Hepatocyte (in vitro differentiated cells): ENCODE results near the gene IFT122. TPM values are rescaled to one million over a fixed set of nuclear protein-coding genes. Genes with fewer than 3 reads are reported as not detected.
"Not testable (repeated sequence)": the region's sequence is repeated elsewhere in the genome, so short reads cannot be mapped to it uniquely, and the experiment has no call there.

Experiments
- DNase-seq: peaks from one replicate; pipeline ENCODE4 v3.0.0-alpha.2; 2016; ENCODE audit warnings: low spot score
- H2AFZ ChIP-seq: fragments of 200-600 bp; sonication (generic); 2 replicates; pipeline ENCODE4 v1.6.0; 2016; ENCODE audit warnings: antibody characterized with exemption, mild to moderate bottlenecking
- H3K27ac ChIP-seq: fragments of 200-600 bp; sonication (generic); 2 replicates; pipeline ENCODE4 v1.5.1; 2016; ENCODE audit warnings: mild to moderate bottlenecking
- H3K27me3 ChIP-seq: fragments of 200-600 bp; sonication (generic); 2 replicates; pipeline ENCODE4 v1.6.1; 2016
- H3K36me3 ChIP-seq: fragments of 200-600 bp; sonication (generic); replicated peaks from 2 replicates; pipeline ENCODE4 v1.5.1; 2016; ENCODE audit warnings: low read depth; ENCODE audit not compliant: insufficient read depth
- H3K4me1 ChIP-seq: fragments of 200-600 bp; sonication (generic); 2 replicates; pipeline ENCODE4 v1.5.1; 2016; ENCODE audit warnings: mild to moderate bottlenecking, moderate library complexity; ENCODE audit not compliant: insufficient read depth
- H3K4me2 ChIP-seq: fragments of 200-600 bp; sonication (generic); 2 replicates; pipeline ENCODE4 v1.6.0; 2016
- H3K4me3 ChIP-seq: fragments of 200-600 bp; sonication (generic); 2 replicates; pipeline ENCODE4 v1.5.1; 2016; ENCODE audit warnings: mild to moderate bottlenecking
- H3K79me2 ChIP-seq: fragments of 200-600 bp; sonication (generic); 2 replicates; pipeline ENCODE4 v1.6.0; 2017; ENCODE audit warnings: mild to moderate bottlenecking
- H3K9me2 ChIP-seq: fragments of 200-600 bp; sonication (generic); replicated peaks from 2 replicates; pipeline ENCODE4 v1.6.0; 2017; ENCODE audit warnings: mild to moderate bottlenecking; ENCODE audit not compliant: insufficient read depth
- H3K9me3 ChIP-seq: fragments of 200-600 bp; sonication (generic); 2 replicates; pipeline ENCODE4 v1.5.1; 2016; ENCODE audit warnings: low read depth, mild to moderate bottlenecking
- H4K20me1 ChIP-seq: fragments of 200-600 bp; sonication (generic); 2 replicates; pipeline ENCODE4 v1.6.0; 2016; ENCODE audit warnings: mild to moderate bottlenecking; ENCODE audit not compliant: insufficient read depth, poor library complexity, severe bottlenecking
- CTCF ChIP-seq: fragments of 200-600 bp; sonication (generic); IDR thresholded peaks from 2 replicates; pipeline ENCODE4 v1.5.1; 2016; ENCODE audit warnings: antibody characterized with exemption, mild to moderate bottlenecking; ENCODE audit not compliant: poor library complexity
- EZH2 ChIP-seq: fragments of 200-600 bp; sonication (generic); IDR thresholded peaks from 2 replicates; pipeline ENCODE4 v1.6.1; 2016; ENCODE audit warnings: antibody characterized with exemption, mild to moderate bottlenecking, borderline replicate concordance
- EZH2phosphoT487 ChIP-seq: fragments of 200-600 bp; sonication (generic); IDR thresholded peaks from one replicate; pipeline ENCODE4 v1.6.1; 2018; ENCODE audit warnings: antibody characterized with exemption, mild to moderate bottlenecking, low read depth, moderate library complexity; ENCODE audit not compliant: unreplicated experiment, severe bottlenecking
- WGBS: methylation state at CpG from one replicate; pipeline ENCODE4 v1.1.6; 2016; ENCODE audit warnings: low lambda C conversion rate; ENCODE audit errors: missing lambda C conversion rate; 5-methylcytosine and 5-hydroxymethylcytosine counted together
- polyA plus RNA-seq: library from polyadenylated mRNA; unstranded; fragments of >200 nt; fragmentation: Nextera tagmentation; extraction: Ambion mirVana; gene quantifications from 2 replicates; pipeline ENCODE4 v1.2.1, GENCODE V29; 2016
- total RNA-seq: library from RNA; depleted of rRNA; stranded (reverse); fragments of >200 nt; gene quantifications from 2 replicates; pipeline ENCODE4 v1.2.3, GENCODE V29; 2014

Gene IFT122
- total and polyA plus RNA-seq, 2 experiments from 2014 or later = 11.4 to 14.6 TPM

GRCh38 chr3:129482721-129483120 is 42.7 kb downstream of the IFT122 start:
- Histone ChIP-seq H3K9me3 (no peaks in the 10 kb centered on the region), H3K9me2 (no peaks in the 10 kb centered on the region), H3K27me3 (no peaks in the 10 kb centered on the region), H3K36me3 (no peaks in the 10 kb centered on the region), H3K27ac (no peak overlapping the region), H3K4me1 (peaks cover 3% of the 10 kb centered on the region), H3K4me3 (no peak overlapping the region), H4K20me1 (no peaks in the 10 kb centered on the region), H3K4me2 (no peak overlapping the region), H3K79me2 (no peaks in the 10 kb centered on the region), H2AFZ (no peak overlapping the region)
- TF ChIP-seq CTCF = no peak
- no peak for TF ChIP-seq EZH2phosphoT487
- TF ChIP-seq EZH2 = no peak
- no peak for DNase-seq
- 71% methylated on average over 1 of the region's 1 CpG for WGBS

- Histone ChIP-seq H3K27me3 (no peaks in the 10 kb centered on the region), H3K4me2 (no peak overlapping the region), H4K20me1 (no peaks in the 10 kb centered on the region), H3K79me2 (no peaks in the 10 kb centered on the region), H3K9me3 (no peaks in the 10 kb centered on the region), H3K4me3 (no peak overlapping the region), H2AFZ (no peak overlapping the region), H3K36me3 (no peaks in the 10 kb centered on the region), H3K9me2 (no peaks in the 10 kb centered on the region), H3K4me1 (peaks cover 3% of the 10 kb centered on the region), H3K27ac (no peak overlapping the region)
- no peak for DNase-seq
- WGBS = 88% methylated on average over 8 of the region's 8 CpGs
- no peak for TF ChIP-seq EZH2phosphoT487
- no peak for TF ChIP-seq CTCF
- TF ChIP-seq EZH2 = no peak
Measured at GRCh38 chr3:129483870-129484269, 43.8 kb downstream of the IFT122 start.

- not testable (repeated sequence) for H3K9me3 ChIP-seq, H3K4me3 ChIP-seq, H3K27me3 ChIP-seq, DNase-seq, H2AFZ ChIP-seq, H3K27ac ChIP-seq, H3K36me3 ChIP-seq, H3K9me2 ChIP-seq, H4K20me1 ChIP-seq, H3K79me2 ChIP-seq, H3K4me2 ChIP-seq, H3K4me1 ChIP-seq
- 96% methylated on average over 6 of the region's 6 CpGs for WGBS
Measured at GRCh38 chr3:129485146-129485545, 45.1 kb downstream of the IFT122 start.

GRCh38 chr3:129485721-129486663 is 46.0 kb downstream of the IFT122 start:
- peak overlapping the region; percentile 71 for H3K27ac ChIP-seq
- no peaks in the 10 kb centered on the region for H3K27me3 ChIP-seq
- H3K79me2 ChIP-seq = no peaks in the 10 kb centered on the region
- H3K4me3 ChIP-seq = no peak overlapping the region
- no peaks in the 10 kb centered on the region for H3K9me2 ChIP-seq
- TF ChIP-seq EZH2phosphoT487 = no peak
- TF ChIP-seq CTCF = no peak
- TF ChIP-seq EZH2 = no peak
- H3K4me1 ChIP-seq = peaks cover 2% of the 10 kb centered on the region
- no peak overlapping the region for H3K4me2 ChIP-seq
- 69% methylated on average over 11 of the region's 11 CpGs for WGBS
- H3K36me3 ChIP-seq = no peaks in the 10 kb centered on the region
- no peak for DNase-seq
- no peaks in the 10 kb centered on the region for H4K20me1 ChIP-seq
- H3K9me3 ChIP-seq = no peaks in the 10 kb centered on the region
- H2AFZ ChIP-seq = no peak overlapping the region
